OCI-LY1 (cell line): ENCODE results near the gene DPP4.

Experiments used
- CTCF ChIP-seq: fragments of 200-600 bp; sonication (generic), shearing (Covaris generic); IDR thresholded peaks from 2 replicates; pipeline ENCODE4 v1.5.1; 2017; ENCODE audit warnings: mild to moderate bottlenecking, antibody characterized with exemption, low read length, moderate library complexity, mixed read lengths
- EZH2 ChIP-seq: fragments of 200-600 bp; sonication (generic), shearing (Covaris generic); IDR thresholded peaks from 2 replicates; pipeline ENCODE4 v1.8.0; 2017; ENCODE audit warnings: borderline replicate concordance, mixed run types, mild to moderate bottlenecking, antibody characterized with exemption, low read length, moderate library complexity, mixed read lengths

DNA sequence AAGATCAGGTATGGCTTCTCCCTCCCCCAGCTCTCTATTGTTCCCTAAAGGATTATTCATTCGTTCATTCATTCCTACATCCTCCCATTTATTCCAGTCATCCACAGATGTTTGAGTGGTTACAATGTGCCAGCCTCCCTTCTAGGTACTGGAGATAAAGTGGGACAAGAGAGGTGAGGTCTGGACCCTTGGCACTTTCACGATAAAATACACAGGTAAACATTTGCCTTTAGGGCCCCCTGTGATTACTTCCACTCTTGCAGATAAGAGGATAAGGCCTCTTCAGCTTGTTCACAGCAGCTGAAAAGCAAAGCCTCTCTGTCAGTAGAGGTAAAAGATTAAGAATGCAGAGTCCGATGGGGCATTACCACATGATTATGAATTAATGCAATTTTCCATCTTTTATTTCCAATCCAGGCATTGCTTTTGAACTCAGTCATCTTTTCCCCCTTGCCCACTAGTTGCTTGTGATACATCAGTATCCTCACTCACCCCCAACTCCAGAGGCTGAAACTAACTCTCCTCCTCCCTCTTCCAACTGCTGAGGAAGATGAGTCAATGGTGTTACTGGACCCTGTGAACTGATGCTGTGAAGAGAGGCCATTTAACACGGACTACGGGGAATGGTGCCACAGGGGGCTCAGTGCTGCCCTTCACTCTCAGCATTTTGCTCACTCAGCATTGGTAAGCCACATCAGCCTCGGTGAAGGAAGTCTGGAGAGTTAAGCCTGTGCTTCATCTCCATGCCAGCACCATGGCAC, 1.1 kb upstream of the DPP4 start:
- TF ChIP-seq EZH2 (no peak), CTCF (no peak)
